IMR-90 (cell line): ENCODE data around the gene PJA1.

Experiments
- CHD1 ChIP-seq: IDR thresholded peaks from 2 replicates; pipeline ENCODE4 v1.6.1; 2012; ENCODE audit warnings: low read depth, low read length, improper control_type of control experiment
- CTCF ChIP-seq: conservative IDR thresholded peaks from 2 replicates; pipeline ENCODE4 v1.5.1; 2012; ENCODE audit warnings: mild to moderate bottlenecking, low read depth, low read length, improper control_type of control experiment
- FOS ChIP-seq: fragments of 150-350 bp; IDR thresholded peaks from 2 replicates; pipeline ENCODE4 v1.6.1; 2016; ENCODE audit warnings: low read depth, low read length
- MAFK ChIP-seq: IDR thresholded peaks from 2 replicates; pipeline ENCODE4 v1.6.1; 2012; ENCODE audit warnings: low read depth, low read length, improper control_type of control experiment
- MAZ ChIP-seq: IDR thresholded peaks from 2 replicates; pipeline ENCODE4 v1.6.1; 2012; ENCODE audit warnings: low read depth, mild to moderate bottlenecking, low read length, improper control_type of control experiment, moderate library complexity, borderline replicate concordance
- MXI1 ChIP-seq: IDR thresholded peaks from 2 replicates; pipeline ENCODE4 v1.6.1; 2012; ENCODE audit warnings: low read depth, mild to moderate bottlenecking, low read length, moderate library complexity, borderline replicate concordance
- NFE2L2 ChIP-seq: fragments of 150-350 bp; IDR thresholded peaks from 2 replicates; pipeline ENCODE4 v1.6.1; 2016; ENCODE audit warnings: low read depth, mild to moderate bottlenecking, low read length
- POLR2A ChIP-seq: IDR thresholded peaks from 2 replicates; pipeline ENCODE4 v1.6.1; 2012; ENCODE audit warnings: mild to moderate bottlenecking, low read depth, low read length
- RAD21 ChIP-seq: IDR thresholded peaks from 2 replicates; pipeline ENCODE4 v1.6.1; 2012; ENCODE audit warnings: low read length, improper control_type of control experiment
- RCOR1 ChIP-seq: IDR thresholded peaks from 2 replicates; pipeline ENCODE4 v1.6.1; 2012; ENCODE audit warnings: mild to moderate bottlenecking, low read length, improper control_type of control experiment; ENCODE audit not compliant: insufficient replicate concordance
- RFX5 ChIP-seq: IDR thresholded peaks from 2 replicates; pipeline ENCODE4 v1.8.0; 2012; ENCODE audit warnings: low read depth, mild to moderate bottlenecking, low read length, moderate library complexity

GRCh38 chrX:69131886-69132285 lies 33.4 kb downstream of the PJA1 start:
- TF ChIP-seq CTCF (no peak), POLR2A (no peak), CHD1 (no peak), RAD21 (no peak), MXI1 (no peak), RFX5 (no peak), MAZ (no peak), MAFK (no peak), RCOR1 (no peak), NFE2L2 (no peak), FOS (no peak)
